ENCODE measurements around the gene MTARC1. TPM values are rescaled to one million over a fixed set of nuclear protein-coding genes. Genes with fewer than 3 reads are reported as not detected.

Gene MTARC1
- total and polyA plus RNA-seq, 9 of the 15 experiments (the other 6 are each of a cell fraction or from before 2014, with no cell fraction given), result 0.07 to 0.14 (median 0.11) TPM; not detected in 6

GRCh38 chr1:220754212-220754917 is 32.3 kb upstream of the MTARC1 start:
- intact Hi-C loops (cut with micrococcal nuclease) (no loop called here), in situ Hi-C loops (cut with MboI) (no loop called here)
- TF ChIP-seq TBP (optimal IDR thresholded peaks at IDR 0.05; ENCODE audit: low read depth, low read length), result no peak
- TF ChIP-seq ESRRB (CRISPR knock-in tag; IDR thresholded peaks at IDR 0.05; ENCODE audit: borderline replicate concordance), result no peak
- TF ChIP-seq BRF1 (IDR thresholded peaks at IDR 0.05; ENCODE audit: borderline replicate concordance, extremely low read depth, insufficient read length), result no peak
- TF ChIP-seq ZNF165 (CRISPR knock-in tag; IDR thresholded peaks at IDR 0.05; ENCODE audit: borderline replicate concordance), result no peak
- no peak for TF ChIP-seq HDAC3 (IDR thresholded peaks at IDR 0.05; ENCODE audit: borderline replicate concordance, partially characterized antibody)
- Histone ChIP-seq H3K9me3 (replicated peaks; ENCODE audit: control insufficient read depth, insufficient read depth, low read depth, low read length) (no peaks in the 10 kb centered on the region), H3K27ac (ENCODE audit: extremely low read depth, low read depth, low read length) (no peak overlapping the region), H3K27me3 (ENCODE audit: control insufficient read depth in 2 of 2, insufficient read depth in 2 of 2, low read length in 2 of 2) (peaks cover 6 to 36% of the 10 kb centered on the region in 2 experiments; a peak in 3 of 5 replicates), H3K4me1 (replicated peaks in 1 of 2; ENCODE audit: control insufficient read depth in 2 of 2, insufficient read depth in 2 of 2, low read length in 2 of 2) (no peaks in the 10 kb centered on the region), H2AFZ (ENCODE audit: low read depth, low read length) (no peak overlapping the region), H3K36me3 (ENCODE audit: control insufficient read depth, insufficient read depth, low read length) (no peaks in the 10 kb centered on the region), H3K4me2 (ENCODE audit: insufficient read depth, low read length) (no peak overlapping the region), H3K79me2 (ENCODE audit: control insufficient read depth, insufficient read depth, low read length) (no peaks in the 10 kb centered on the region), H4K20me1 (replicated peaks; ENCODE audit: control insufficient read depth, insufficient read depth, low read length) (no peaks in the 10 kb centered on the region), H3K9me1 (ENCODE audit: control insufficient read depth, insufficient read depth, low read length) (no peaks in the 10 kb centered on the region), H3K9ac (ENCODE audit: insufficient read depth in 1 of 2, low read depth in 2 of 2, low read length in 2 of 2) (no peak overlapping the region), H3K4me3 (no peak overlapping the region)
- DNase-seq (ENCODE audit: extremely low read depth in 1 of 4, low spot score in 3 of 4), result no peak
- no peak for ATAC-seq
- ChIA-PET POLR2A (interaction anchor here (0.5 to 0.9 kb wide), 2 partner anchors 9 to 61 kb away, joined by 3 to 4 read pairs; no protein-coding TSS in a partner anchor), CTCF (ENCODE audit: low intra/inter-chr PET ratio) (no interaction called here)
- BruUV-seq (replicated peaks), result no TSS peak
- 3% methylated on average over 6 of the region's 6 CpGs for WGBS (ENCODE audit: insufficient coverage, low coverage, missing lambda C conversion rate)
- no peak for FAIRE-seq

GRCh38 chr1:220754918-220755295 is 31.8 kb upstream of the MTARC1 start:
- no peaks in the 10 kb centered on the region for H3K9me3 ChIP-seq (replicated peaks; ENCODE audit: control insufficient read depth, insufficient read depth, low read depth, low read length)
- peaks cover 5 to 30% of the 10 kb centered on the region in 2 experiments; a peak in 2 of 5 replicates for H3K27me3 ChIP-seq (ENCODE audit: control insufficient read depth in 2 of 2, insufficient read depth in 2 of 2, low read length in 2 of 2)
- no peak overlapping the region for H3K9ac ChIP-seq (ENCODE audit: insufficient read depth in 1 of 2, low read depth in 2 of 2, low read length in 2 of 2)
- ATAC-seq (no peak), DNase-seq (ENCODE audit: extremely low read depth in 1 of 4, low spot score in 3 of 4) (no peak), FAIRE-seq (no peak)
- intact Hi-C loops (cut with micrococcal nuclease), result no loop called here
- H3K36me3 ChIP-seq (ENCODE audit: control insufficient read depth, insufficient read depth, low read length), result no peaks in the 10 kb centered on the region
- no peak overlapping the region for H3K4me3 ChIP-seq
- ChIA-PET CTCF (ENCODE audit: low intra/inter-chr PET ratio) (no interaction called here), POLR2A (interaction anchor here (0.5 to 0.9 kb wide), 2 partner anchors 9 to 61 kb away, joined by 3 to 4 read pairs; no protein-coding TSS in a partner anchor)
- H3K79me2 ChIP-seq (ENCODE audit: control insufficient read depth, insufficient read depth, low read length), result no peaks in the 10 kb centered on the region
- no TSS peak for BruUV-seq (replicated peaks)
- no peak overlapping the region for H3K4me2 ChIP-seq (ENCODE audit: insufficient read depth, low read length)
- TF ChIP-seq RHOXF2B (CRISPR knock-in tag; conservative IDR thresholded peaks at IDR 0.05) (no peak), HLTF (IDR thresholded peaks at IDR 0.05) (no peak)
- in situ Hi-C loops (cut with MboI), result no loop called here
- 0% methylated on average over 4 of the region's 4 CpGs for WGBS (ENCODE audit: insufficient coverage, low coverage, missing lambda C conversion rate)
- H3K4me1 ChIP-seq (replicated peaks in 1 of 2; ENCODE audit: control insufficient read depth in 2 of 2, insufficient read depth in 2 of 2, low read length in 2 of 2), result no peaks in the 10 kb centered on the region
- no peaks in the 10 kb centered on the region for H4K20me1 ChIP-seq (replicated peaks; ENCODE audit: control insufficient read depth, insufficient read depth, low read length)
- no peaks in the 10 kb centered on the region for H3K9me1 ChIP-seq (ENCODE audit: control insufficient read depth, insufficient read depth, low read length)
- H2AFZ ChIP-seq (ENCODE audit: low read depth, low read length), result no peak overlapping the region
- H3K27ac ChIP-seq (ENCODE audit: extremely low read depth, low read depth, low read length), result no peak overlapping the region
